Measurements from ENCODE around the gene FDXR. TPM values are rescaled to one million over a fixed set of nuclear protein-coding genes. Genes with fewer than 3 reads are reported as not detected.

The FDXR gene
- total RNA-seq, 4 donors from 2014 or later = 2.1 to 6.0 (median 3.2) TPM

DNA sequence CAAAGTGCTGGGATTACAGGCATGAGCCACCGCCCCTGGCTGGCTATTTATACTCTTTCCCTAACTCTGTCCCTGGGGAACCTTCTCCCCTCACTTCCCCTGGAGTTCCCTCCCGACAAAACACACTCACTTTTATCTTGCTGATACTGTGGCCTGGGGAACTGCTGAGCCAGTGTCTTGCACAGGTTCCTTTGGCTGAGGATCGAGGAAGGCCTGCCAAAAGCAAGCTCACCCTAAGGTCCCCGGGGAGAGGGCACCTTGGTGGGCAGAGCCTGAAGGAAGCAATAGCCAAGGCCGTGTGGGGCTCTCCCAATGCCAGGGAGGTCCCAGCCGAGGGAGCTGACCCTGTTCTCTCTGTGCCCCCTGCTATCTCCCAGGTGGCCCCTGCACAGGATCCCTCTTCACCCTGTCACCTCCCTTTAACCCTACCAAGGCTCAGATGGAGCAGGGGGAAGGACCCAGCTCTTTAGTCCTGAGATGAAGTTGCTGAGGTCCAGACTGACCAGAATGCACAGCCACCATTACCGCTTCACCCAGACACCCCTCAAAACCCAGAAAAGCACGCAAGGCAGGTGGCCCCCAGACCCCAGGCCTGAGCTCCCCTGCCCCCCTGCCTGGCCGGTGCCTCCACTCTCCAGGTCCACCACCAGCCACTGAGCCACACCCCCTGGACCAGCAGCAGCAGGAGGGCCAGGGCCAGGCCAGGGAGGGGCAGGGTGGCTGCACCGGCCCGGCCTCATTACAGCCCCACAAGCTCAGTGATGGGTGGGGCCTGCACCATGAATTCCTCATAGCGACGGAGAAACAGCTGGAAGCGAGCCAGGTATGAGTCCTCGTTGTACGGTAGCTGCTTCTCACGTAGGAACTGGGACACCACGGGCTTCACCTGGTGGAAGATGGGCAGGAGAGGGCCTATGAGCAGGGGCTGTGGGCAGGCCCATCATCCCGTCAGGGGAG lies 5.1 kb upstream of the FDXR start:
- in situ Hi-C loops (cut with MboI; ENCODE audit: low sequenced_read_pairs in 4 of 4) = no loop called here
- no peaks in the 10 kb centered on the region for H3K27me3 ChIP-seq
- no peaks in the 10 kb centered on the region for H3K36me3 ChIP-seq
- DNase-seq (no peak), ATAC-seq (no peak)
- TF ChIP-seq POLR2A (IDR thresholded peaks at IDR 0.05) = no peak
- TF ChIP-seq, protein P1, sequence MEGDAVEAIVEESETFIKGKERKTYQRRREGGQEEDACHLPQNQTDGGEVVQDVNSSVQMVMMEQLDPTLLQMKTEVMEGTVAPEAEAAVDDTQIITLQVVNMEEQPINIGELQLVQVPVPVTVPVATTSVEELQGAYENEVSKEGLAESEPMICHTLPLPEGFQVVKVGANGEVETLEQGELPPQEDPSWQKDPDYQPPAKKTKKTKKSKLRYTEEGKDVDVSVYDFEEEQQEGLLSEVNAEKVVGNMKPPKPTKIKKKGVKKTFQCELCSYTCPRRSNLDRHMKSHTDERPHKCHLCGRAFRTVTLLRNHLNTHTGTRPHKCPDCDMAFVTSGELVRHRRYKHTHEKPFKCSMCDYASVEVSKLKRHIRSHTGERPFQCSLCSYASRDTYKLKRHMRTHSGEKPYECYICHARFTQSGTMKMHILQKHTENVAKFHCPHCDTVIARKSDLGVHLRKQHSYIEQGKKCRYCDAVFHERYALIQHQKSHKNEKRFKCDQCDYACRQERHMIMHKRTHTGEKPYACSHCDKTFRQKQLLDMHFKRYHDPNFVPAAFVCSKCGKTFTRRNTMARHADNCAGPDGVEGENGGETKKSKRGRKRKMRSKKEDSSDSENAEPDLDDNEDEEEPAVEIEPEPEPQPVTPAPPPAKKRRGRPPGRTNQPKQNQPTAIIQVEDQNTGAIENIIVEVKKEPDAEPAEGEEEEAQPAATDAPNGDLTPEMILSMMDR (IDR thresholded peaks at IDR 0.05 in 4 of 5, conservative IDR thresholded peaks at IDR 0.05 in 1 of 5) = no peak
- H3K9me3 ChIP-seq = no peaks in the 10 kb centered on the region
- intact Hi-C loops (cut with DNase I; ENCODE audit: low total_unique reads) = no loop called here
- H3K4me3 ChIP-seq = no peak overlapping the region
- no peak overlapping the region for H3K27ac ChIP-seq
- peaks cover 5 to 6% of the 10 kb centered on the region in 2 donors for H3K4me1 ChIP-seq

DNA sequence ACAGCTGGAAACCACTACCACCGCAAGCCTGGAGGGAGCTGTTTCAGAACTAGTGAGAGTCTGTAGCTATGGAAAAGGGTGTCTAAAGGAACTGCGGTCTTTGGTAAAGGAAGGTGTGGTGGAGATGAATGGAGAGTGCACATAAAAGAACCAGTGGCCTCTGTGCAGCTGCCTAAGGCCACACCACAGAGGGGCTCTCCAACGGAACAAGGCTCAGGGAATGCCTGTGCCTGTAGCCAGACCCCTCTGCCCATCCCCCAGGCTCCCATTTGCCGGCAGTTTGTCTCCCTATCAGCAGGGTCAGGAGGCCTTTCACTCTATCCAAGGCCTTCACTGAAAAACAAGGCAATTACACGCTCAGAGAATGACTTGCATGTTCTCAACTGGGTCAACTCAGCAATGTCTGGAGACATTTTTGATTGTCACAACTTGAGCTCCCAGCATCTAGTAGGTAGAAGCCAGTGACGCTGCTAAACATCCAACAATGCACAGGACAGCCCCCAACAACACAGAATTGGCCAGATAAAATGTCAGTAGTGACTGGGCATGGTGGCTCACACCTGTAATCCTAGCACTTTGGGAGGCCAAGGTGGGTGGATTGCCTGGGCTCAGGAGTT lies 3.3 kb upstream of the FDXR start:
- in situ Hi-C loops (cut with MboI; ENCODE audit: low sequenced_read_pairs in 4 of 4) = no loop called here

DNA sequence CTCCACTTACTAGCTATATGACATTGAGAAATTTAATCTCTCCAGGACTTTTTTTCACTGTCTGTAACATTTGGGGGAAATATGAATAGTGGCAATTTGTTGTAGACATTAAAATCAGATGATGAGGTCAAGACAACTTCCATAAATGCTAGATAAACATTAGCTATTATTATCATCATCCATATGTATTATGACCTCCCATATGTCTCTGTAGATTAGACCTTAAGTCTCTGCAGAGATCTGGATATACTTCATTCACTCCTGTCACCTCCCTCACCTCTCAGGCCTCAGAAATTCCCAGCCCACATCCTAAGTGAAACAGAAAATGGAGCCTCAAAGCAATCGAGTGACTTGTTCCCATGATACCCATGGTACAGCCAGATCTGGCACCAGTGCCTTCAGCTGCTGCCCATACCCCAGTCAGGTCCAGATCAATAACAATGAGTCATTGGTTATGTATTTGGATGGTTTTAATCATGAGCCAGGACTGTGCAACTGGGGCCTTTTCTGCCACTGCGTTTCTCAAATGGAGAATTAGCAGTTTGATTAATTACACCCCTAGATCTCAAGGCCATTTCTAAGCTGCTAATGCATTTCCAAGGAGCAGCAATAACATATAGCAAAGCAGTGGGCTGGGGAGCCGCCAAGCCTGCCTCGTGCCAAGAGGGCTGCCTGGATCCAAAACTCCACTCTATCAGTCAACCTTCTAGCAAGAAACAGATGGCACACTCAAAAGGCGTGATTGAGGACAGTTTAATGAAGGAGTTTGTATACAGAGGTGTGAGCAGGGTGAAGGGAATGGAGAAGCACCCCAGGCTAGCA lies 2.6 kb upstream of the FDXR start:
- no peak overlapping the region for H3K4me3 ChIP-seq
- in situ Hi-C loops (cut with MboI; ENCODE audit: low sequenced_read_pairs in 4 of 4) = no loop called here
- no peak for ATAC-seq

More for the DNA sequence above, 3.3 kb upstream of the FDXR start:
- intact Hi-C loops (cut with DNase I; ENCODE audit: low total_unique reads) = no loop called here
- no peak for DNase-seq
- ATAC-seq = no peak
- H3K27me3 ChIP-seq = no peaks in the 10 kb centered on the region
- no peaks in the 10 kb centered on the region for H3K36me3 ChIP-seq
- TF ChIP-seq POLR2A (IDR thresholded peaks at IDR 0.05) = no peak
- TF ChIP-seq, protein P1 (IDR thresholded peaks at IDR 0.05 in 4 of 5, conservative IDR thresholded peaks at IDR 0.05 in 1 of 5) = no peak
- H3K4me1 ChIP-seq = peaks cover 14% of the 10 kb centered on the region in 2 donors
- H3K4me3 ChIP-seq = no peak overlapping the region
- H3K9me3 ChIP-seq = no peaks in the 10 kb centered on the region
- no peak overlapping the region for H3K27ac ChIP-seq

DNA sequence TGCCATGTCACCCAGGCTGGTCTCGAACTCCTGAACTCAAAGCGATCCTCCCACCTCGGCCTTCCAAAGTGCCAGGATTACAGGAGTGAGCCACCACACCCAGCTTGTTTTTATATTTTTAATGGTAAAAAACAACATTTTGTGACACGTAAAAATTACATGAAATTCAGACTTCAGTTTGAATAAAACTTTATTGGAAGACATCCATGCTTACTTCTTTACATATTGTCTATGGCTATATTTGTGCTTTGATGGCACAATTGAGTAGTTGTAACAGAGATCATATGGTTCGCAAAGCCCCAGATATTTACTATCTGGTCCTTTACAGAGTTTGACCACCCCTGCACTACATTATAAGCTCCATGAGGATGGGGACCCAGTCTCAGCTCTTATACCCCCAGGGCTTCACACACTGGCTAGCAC lies 1.8 kb upstream of the FDXR start:
- no peak for ATAC-seq
- no peak overlapping the region for H3K4me3 ChIP-seq
- H3K9me3 ChIP-seq = no peaks in the 10 kb centered on the region

More for the DNA sequence above, 2.6 kb upstream of the FDXR start:
- H3K27me3 ChIP-seq = no peaks in the 10 kb centered on the region
- no peaks in the 10 kb centered on the region for H3K36me3 ChIP-seq
- intact Hi-C loops (cut with DNase I; ENCODE audit: low total_unique reads) = no loop called here
- DNase-seq = no peak
- peaks cover 14% of the 10 kb centered on the region in 2 donors for H3K4me1 ChIP-seq
- no peak overlapping the region for H3K27ac ChIP-seq
- no peaks in the 10 kb centered on the region for H3K9me3 ChIP-seq
- TF ChIP-seq, protein P1 (IDR thresholded peaks at IDR 0.05 in 4 of 5, conservative IDR thresholded peaks at IDR 0.05 in 1 of 5) = no peak
- TF ChIP-seq POLR2A (IDR thresholded peaks at IDR 0.05) = no peak

More for the DNA sequence above, 1.8 kb upstream of the FDXR start:
- H3K27ac ChIP-seq = no peak overlapping the region
- no peaks in the 10 kb centered on the region for H3K36me3 ChIP-seq
- DNase-seq = no peak
- intact Hi-C loops (cut with DNase I; ENCODE audit: low total_unique reads) (loop anchor here (5.0 kb wide), 1 partner anchor 662 kb away; the partner anchor contains the start of gene TTYH2), in situ Hi-C loops (cut with MboI; ENCODE audit: low sequenced_read_pairs in 4 of 4) (loop anchor here in 3 of 4 donors (5.0 to 25.0 kb wide), 3 partner anchors 127 to 487 kb away; partner anchors contain the start of gene NHERF1 (in 1 of the 3))
- TF ChIP-seq, protein P1 (IDR thresholded peaks at IDR 0.05 in 4 of 5, conservative IDR thresholded peaks at IDR 0.05 in 1 of 5) = no peak
- TF ChIP-seq POLR2A (IDR thresholded peaks at IDR 0.05) = no peak
- no peaks in the 10 kb centered on the region for H3K27me3 ChIP-seq
- peaks cover 14% of the 10 kb centered on the region in 2 donors for H3K4me1 ChIP-seq

Measured in gastrocnemius medialis (tissue), 4 donors.